Globus pallidus (tissue), 1 donor: ENCODE results near the gene RPL28.
"Not testable (repeated sequence)": the region's sequence is repeated elsewhere in the genome, so short reads cannot be mapped to it uniquely, and the experiment has no call there.

Experiments
- DNase-seq: peaks from one replicate; pipeline ENCODE4 v3.0.0-alpha.2; 2015; ENCODE audit warnings: low spot score

RPL28 gene

DNA sequence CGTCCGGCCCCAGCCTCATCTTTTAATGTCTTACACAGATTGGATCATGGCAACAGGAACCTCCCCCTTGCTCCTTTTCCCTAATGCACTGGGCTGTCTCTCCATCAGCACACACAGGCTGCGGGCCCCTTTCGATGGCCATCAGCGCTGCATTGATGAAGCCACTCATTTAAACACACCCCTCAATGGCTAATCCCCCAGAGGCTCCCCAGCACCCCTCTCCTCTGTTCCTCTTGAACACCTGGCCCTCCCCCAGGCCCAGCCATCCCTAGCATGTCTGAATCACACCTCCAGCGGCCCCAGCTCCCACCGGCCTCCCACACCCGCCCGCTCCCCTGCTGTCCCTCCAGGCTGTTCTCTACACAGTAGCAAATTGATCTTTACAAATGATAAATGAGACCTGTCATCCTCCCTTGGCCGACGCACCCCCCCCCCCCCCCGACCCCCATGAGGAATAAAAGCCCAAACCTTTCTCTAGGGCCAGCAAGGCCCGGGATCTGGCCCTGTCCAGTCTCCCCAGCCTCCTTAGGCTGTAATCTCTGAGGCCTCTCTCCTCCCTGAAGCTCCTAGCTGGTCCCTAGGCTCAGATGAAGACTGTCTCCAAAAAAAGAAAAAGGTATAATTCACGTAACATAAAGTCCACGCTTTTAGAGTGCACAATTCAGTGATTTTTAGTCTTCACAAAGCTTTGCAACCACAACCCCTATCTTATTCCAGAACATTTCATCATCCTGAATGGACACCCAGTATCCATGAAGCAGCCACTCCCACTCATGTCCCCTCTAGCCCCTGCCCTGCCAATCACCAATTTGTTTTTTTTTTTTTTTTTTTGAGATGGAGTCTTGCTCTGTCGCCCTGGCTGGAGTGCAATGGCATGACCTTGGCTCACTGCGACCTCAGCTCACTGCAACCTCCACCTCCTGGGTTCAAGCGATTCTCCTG is 7.4 kb downstream of the RPL28 start:
- DNase-seq, result no peak

DNA sequence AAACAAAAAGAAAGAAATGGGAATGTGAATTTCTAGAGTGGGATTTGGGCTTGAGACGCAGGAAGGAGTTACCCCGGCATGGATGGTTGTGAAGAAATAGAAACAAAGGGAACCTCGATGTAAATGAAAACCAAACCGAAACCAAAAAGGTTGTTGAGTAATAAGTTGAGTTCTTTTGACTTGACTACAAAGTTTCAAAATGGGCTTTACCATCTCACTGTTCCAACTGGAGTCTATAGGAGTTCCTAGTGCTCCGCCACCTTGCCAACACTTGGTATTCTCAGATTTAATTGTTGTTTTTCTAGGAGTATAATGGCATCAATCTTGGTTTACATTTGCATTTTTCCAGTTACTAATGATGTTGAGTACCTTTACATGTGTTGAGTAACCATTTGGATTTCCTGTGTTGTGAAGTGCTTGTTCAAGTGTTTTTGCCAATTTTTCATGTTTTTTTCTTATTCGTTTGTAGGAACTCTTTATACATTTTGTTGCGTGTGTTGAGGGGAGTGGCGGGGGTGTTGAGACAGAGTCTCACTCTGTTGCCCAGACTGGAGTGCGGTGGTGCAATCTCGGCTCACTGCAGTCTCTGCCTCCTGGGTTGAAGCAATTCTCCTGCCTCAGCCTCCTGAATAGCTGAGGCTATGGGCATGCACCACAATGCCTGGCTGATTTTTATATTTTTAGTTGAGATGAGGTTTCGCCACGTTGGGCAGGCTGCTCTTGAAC is 12.6 kb downstream of the RPL28 start:
- DNase-seq, result no peak

DNA sequence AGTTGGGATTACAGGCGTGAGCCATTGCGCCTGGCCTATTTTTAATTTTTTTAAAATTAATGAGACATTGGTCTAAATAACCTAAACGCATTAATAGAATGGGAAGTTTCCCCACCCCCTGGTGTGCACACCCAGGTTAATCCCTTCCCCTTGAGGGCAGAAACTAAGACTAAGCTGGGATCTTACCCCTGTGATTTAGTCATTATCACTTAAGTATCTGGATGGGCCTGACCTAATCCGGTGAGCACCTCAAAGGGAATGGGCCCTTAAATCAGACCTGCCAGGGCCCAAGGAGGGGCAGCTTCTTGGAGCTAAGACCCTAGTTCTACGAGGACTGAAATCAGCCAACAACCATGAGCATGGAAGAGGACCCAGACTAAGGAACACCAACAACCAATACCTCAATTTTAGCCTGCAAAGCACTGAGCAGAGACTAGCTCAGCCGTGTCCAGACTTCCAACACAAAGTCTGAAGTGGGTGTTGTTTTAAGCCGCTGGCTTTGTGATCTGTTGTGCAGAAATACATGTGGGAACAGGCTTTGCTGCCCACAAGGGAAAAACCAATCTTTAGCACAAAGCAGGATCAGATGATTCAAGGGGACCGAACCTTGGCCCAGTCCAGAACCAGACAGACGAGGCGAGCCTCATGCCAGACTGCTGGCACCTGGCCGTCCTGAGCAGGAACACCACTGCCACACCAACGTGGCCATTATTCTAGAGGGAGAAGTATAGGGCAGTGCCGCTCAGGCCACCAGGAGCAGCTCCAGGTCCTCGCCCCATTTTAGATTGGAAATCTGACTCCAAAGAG is 14.8 kb downstream of the RPL28 start:
- no peak for DNase-seq

DNA sequence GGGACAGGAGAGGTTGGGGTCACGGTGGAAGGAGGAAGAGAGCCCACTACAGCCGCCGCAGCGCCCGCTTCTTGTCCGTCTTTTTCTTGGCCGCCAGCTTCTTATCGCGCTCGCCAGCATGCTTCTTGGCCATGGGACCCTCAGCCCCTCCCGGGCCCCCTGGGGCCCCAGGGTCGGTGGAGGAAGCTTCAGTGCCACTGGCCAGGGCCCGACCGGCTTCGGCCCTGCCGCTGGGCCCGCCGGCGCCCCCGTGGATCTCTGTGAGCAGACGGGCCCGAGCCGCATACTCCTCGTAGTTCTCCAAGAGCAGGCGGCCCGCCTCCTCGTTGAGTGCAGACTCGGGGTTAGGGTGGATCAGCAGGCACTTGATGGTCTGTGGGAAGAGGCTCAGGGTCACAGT is 15.7 kb downstream of the RPL28 start:
- DNase-seq, result not testable (repeated sequence)

DNA sequence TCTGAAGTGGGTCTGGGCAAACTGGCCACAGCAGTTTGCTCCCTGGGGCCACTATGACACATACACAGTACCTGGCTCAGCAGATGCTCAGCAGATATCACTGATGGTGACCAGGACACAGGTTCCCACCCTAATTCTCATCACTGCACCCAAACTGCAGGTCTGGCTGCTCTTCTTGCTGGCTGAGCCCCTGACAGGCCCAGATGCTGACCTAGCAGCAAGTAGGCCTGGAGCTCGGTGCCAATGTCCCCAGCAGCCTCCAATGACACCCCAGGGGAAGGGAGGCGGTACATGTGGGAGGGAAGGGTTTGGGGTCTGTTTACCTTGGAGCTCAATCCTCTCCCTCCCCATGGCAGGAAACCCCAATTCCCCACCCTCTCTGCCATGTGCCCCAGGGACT is 16.8 kb downstream of the RPL28 start:
- no peak for DNase-seq

DNA sequence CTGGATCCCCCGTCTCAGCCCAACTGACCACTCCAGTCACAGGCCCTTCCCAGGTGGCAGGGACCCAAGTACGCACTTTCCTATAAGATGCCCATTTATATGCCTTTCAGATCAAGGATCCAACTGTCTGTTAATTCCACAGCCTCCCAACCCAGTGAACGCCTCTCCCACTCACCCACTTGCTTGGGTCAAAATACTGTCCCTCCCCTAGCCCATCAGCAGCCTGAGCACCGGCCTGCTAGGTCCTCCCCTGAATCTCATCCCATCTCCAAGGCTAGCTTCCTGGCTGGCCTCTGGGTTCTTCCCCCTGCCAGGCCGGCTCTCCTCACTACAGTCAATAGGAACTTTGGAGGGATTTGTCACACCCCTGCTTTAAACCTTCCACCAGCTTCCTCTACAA is 19.9 kb downstream of the RPL28 start:
- DNase-seq, result no peak

DNA sequence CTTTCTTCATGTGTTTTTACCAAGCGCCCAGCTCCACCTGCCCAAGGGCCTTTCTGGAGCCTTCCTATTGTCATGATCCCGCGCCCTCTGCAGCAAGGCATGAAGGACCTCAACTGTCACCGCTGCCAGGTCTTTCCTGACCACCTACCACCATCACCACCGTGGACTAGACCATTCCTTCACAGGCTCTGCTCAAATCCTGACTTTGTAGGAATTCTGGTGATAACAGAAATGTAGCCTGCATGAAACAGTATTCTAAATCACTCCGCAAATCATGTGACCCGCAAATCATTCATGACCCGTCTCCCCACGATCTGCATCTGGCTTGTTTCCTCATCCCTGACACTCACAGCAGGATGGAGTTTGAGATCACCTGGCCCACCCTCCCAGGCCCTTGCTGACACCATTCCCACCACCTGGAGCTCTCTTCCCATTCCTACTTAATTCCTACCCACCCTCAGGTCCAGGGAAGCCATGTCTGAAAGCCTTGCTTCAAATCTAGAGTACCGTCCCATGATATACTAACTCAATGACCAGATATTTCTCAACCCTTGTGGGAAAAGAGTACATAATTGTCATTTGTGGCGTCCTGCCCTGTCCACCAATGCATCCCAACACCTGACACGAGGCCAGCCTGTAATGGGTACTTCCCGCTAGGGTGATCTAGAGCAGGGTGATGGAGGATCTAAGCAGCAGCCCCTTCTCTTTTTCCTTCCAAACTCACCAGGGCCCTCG is 20.5 kb downstream of the RPL28 start:
- DNase-seq, result no peak

DNA sequence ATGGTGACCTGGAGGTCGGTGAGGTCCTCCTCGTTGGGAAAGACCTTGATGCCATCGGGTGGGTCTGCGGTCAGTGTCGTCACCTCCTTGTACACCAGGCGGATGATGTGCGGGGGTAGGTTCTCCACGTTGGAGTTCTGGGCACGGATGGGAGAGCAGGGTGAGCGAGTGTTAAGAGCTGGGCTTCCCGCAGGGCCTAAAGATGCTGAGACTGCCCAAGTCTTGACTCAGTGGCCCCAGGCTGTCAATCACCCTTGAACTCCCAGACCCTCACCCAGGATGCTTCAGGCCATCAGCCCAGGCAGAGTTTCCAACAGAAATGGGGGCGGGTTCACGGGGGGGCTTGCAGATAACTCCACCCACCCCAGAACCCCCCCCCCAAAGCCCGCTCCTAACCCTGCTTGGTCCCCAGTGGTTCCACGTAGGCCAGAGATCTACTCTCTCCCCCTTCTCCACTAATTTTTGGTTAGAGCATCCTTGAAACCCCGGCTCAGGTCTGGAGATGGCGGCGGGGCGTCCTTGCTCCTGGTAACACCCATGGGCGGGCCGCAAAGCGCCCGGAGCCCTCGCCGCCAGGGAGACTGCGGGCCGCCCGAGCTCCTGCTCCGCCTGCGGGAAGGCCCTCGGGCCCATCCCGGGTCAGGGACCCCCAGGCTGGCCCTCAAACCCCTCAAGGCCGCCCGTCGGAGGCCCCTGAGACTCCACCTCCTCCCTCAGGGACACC is 21.3 kb downstream of the RPL28 start:
- DNase-seq, result no peak

DNA sequence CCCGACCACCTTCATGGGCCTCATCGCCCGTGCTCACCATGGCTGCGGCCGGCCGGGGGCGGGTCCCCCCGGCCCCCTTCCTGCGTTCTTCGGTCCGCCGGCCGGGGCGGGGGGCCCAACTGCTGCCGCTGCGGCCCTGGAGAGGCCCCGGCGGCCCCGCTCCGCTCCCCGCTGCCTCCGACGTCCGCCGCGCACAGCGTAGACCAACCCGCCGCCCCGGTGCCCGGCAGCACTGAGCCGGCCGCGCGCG is 21.7 kb downstream of the RPL28 start, which contains the start of gene UBE2S:
Gene UBE2S, minus strand, starts transcription at position 239 of the 250 bp plus-strand sequence. Its CDS starts 199 bp downstream, at position 40.
- not testable (repeated sequence) for DNase-seq

DNA sequence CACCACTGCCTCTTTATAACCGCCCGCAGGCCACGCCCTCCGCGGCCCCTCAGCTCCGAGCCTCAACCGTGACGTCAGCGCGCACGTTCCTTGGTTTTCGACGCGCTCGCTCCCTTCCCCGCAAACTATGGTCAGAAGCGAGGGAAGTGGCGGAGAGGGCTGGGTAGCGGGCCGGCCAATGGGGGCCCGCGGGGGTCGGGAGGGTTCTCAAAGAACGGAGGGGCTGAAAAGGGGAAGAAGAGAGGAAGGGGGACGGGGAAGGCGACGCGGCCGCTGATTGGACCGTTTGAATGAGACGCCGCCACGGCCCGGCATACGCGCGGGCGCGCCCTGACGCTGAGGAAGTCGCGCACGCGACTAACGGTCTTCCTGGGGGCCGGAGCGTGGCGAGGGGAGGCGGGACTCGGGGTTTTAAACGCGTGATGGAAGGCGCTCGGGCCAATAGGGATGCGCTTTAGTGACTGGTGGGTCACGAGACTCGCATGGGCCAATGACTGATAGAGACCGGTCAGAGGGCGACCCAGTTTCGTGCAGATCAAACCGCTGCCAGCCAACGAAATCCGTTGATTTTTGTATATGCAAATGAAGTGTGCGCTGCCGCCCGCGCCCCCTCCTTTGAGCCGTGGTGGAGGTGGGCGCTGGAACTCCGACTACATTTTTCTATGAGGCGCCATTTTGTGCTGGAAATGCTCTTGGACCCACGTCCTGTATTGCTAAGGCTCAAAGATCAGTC is 22.2 kb downstream of the RPL28 start:
- peak; percentile 99 for DNase-seq

DNA sequence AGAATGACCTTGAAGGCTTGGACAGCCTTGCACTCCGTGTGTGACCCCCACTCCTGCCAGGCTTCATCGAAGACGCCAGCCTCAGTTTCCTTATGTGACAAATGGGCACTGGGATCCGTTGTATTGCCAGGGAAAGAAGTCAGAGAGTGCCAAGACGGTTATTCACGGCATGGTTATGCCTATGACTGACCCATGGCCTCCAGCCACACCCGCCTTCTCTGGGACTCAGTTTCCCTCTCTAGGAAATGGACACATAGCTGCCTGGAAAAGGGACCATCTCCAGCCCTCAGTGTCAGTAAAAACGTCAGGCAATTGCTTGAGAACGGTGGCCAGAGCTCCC is 22.8 kb downstream of the RPL28 start:
- no peak for DNase-seq

DNA sequence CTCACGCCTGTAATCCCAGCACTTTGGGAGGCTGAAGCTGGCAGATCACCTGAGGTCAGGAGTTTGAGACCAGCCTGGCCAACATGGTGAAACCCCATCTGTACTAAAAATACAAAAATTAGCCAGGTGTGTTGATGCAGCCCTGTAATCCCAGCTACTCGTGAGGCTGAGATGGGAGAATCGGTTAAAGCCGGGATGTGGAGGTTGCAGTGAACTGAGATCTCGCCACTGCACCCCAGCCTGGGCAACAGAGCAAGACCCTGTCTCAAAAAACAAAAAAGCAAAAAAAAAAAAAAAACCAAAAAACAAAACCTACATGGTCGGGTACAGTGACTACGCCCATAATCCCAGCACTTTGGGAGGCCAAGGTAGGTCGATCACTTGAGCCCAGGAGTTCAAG is 23.4 kb downstream of the RPL28 start:
- not testable (repeated sequence) for DNase-seq

DNA sequence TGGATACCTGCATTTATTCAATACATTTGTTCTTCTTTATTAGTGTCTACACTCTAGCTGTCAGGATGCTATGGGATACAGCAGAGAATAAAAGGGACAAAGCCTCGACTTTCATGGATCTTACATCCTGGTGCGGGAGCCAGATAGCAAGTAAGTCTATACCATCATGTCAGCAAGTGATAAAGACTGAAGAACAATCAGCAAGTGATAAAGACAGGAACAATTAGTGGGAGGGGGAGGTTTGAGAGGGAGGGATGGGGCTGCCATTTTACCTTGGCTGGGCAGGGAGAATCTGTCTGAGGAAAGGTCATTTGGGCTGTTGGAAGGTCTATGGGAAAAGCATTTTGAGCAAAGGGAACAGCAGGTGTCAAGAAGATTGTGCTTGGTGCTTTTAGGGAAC is 24.4 kb downstream of the RPL28 start:
- DNase-seq, result no peak

DNA sequence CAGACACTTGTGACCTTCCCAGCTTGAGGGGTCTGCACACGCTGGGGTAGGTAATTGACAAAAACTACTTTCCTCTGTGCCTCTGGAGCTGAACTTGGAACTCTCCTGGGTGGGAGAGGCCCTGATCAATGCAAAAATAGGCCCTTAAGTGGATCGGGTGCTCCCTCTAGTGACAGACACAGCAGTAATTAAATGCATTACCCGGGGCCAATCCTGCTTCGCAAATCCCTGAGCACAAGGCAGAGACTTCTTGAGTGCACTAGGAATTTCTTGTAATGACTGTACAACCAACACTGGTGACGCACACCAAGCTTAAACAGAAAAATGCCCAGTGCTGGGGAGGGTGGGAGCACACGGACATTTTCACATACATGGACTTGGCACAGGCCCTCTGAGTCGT is 32.5 kb downstream of the RPL28 start:
- peak; percentile 85 for DNase-seq

DNA sequence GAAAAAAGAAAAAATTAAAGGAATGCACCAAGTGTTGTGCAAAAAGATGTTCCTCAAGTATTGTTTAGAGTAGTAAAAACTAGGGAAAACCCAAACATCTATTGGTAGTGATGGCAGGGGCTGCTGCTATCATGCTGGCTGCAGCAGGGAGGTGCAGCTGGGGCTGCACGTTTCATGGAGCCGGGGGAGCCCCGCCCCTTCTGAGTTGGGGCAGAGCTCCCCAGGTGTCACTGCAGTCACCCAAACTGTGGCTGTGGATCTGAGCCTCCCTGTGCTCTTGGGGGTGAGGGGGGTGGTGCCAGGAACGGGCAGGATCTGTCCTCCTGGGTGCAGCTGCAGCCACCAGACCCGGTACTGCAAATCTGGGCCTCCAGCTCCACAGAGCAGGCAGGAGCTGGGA is 33.4 kb downstream of the RPL28 start:
- DNase-seq, result no peak

DNA sequence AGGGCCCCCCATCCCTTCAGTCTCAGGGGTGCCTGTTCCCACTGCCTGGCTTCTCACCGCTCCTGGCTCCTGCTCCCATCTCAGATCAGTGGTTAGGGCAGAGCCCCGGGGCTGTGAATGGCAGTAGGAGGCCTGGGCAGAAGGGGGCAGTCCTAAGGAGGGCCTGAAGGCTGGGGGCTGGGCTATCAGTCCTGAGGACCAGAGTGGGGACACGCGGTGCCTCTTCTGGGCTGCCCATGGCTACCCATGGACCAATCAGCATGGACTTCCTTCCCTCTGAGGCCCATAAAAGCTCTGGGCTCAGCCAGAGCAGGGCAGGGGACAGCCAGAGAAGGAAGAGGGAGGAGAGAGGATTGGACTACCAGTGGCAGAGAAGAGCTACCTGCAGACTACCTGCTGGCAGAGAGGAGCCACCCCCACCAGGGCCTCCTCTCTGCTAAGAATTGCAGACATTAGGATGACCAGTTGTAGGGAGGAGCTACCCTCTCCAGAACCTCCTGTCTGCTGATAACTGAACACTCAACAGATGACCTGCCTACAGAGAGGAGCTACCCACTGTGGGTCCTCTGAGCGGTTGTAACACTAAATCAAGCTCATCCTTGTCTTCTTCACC is 34.0 kb downstream of the RPL28 start:
- DNase-seq, result no peak

DNA sequence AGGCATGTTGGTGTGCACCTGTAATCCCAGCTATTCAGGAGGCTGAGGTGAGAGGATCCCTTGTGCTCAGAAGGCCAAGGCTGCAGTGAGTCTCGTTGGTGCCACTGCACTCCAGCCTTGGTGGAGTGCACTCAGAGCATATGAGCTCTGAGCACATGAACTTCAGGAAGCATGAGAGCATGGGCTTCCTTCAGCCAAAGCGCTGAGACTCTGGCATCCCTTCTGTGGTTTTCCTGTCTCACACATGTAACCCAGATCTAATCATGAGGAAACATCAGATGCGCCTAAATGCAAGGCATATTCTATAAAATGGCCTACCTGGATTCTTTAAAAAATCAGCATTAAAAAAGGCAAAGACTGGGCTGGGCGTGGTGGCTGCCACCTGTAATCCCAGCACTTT is 35.5 kb downstream of the RPL28 start:
- DNase-seq, result not testable (repeated sequence)

DNA sequence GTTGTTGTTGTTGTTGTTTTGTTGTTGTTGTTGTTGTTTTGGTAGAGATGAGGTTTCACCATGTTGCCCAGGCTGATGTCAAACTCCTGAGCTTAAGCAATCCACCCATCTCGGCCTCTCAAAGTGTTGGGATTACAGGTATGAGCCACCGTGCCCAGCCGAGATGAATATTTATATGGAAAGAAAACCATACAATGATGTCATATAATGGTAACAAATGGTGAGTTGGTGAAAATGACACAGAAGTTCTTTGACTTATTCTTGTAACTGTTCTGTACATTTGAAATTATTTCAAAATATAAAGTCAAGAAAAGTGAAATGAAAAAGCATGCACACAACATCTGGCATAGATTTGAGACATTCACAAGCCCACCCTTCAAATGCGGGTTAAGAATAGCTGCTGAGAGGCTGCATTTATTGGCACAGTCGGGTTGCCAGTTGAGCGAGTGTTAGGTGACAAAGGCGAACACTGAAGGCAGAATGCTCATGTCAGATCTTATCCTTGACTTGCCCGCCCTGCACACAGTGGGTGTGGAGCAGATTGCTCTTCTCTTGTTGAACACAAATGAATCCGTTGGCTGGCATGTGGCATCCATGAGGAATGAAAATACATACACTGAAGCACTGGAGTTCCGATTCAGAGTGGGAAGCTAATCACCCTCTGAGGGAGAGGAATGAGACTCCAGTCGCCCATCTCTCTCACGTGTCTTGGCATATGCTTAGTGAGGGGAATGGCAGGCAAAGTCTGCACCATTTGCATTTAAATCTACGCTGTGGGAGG is 37.7 kb downstream of the RPL28 start:
- DNase-seq, result no peak

DNA sequence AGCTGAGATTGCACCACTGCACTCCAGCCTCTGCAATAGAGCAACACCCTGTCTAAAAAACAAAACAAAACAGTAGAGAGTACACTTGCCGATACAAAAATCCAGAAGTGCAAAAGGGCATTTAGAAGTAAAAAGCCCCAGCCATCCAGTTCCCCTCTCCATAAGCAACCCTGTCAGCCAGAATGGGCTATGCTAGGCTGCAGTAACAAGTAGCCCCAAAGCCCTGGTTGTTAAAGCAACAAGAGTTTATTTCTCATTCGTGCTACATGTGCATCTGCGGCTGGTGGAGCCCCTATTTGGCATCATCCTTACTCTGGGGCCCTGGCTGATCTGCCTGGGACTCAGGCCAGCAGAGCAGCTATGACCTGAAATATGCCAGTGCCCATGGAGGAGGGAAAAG is 38.8 kb downstream of the RPL28 start:
- no peak for DNase-seq
